MM.1S (cell line): Measurements from ENCODE around the gene KIFAP3.

Source experiments
- DNase-seq: peaks from one replicate; pipeline ENCODE4 v3.0.0-alpha.2; 2015
- H2AFZ ChIP-seq: fragments of 300-600 bp; sonication (generic); 2 replicates; pipeline ENCODE4 v1.6.0; 2016; ENCODE audit warnings: antibody characterized with exemption, low read length
- H3F3A ChIP-seq: fragments of 300-600 bp; sonication (generic); 2 replicates; pipeline ENCODE4 v1.6.1; 2016; ENCODE audit warnings: mild to moderate bottlenecking, antibody characterized with exemption, low read length, moderate library complexity, mixed read lengths; ENCODE audit not compliant: insufficient read depth
- H3K27ac ChIP-seq: fragments of 300-600 bp; sonication (generic); 2 replicates; pipeline ENCODE4 v1.5.1; 2016; ENCODE audit warnings: mild to moderate bottlenecking, low read length
- H3K27me3 ChIP-seq: fragments of 300-600 bp; sonication (generic); replicated peaks from 2 replicates; pipeline ENCODE4 v1.6.0; 2016; ENCODE audit warnings: low read length; ENCODE audit not compliant: insufficient read depth
- H3K36me3 ChIP-seq: fragments of 300-600 bp; sonication (generic); replicated peaks from 2 replicates; pipeline ENCODE4 v1.6.1; 2016; ENCODE audit warnings: mild to moderate bottlenecking, low read length, mixed read lengths; ENCODE audit not compliant: insufficient read depth
- H3K4me1 ChIP-seq: fragments of 300-600 bp; sonication (generic); 2 replicates; pipeline ENCODE4 v1.6.1; 2016; ENCODE audit warnings: low read length, mixed read lengths
- H3K4me2 ChIP-seq: fragments of 300-600 bp; sonication (generic); 2 replicates; pipeline ENCODE4 v1.6.0; 2016; ENCODE audit warnings: low read depth, low read length
- H3K4me3 ChIP-seq: fragments of 300-600 bp; sonication (generic); 2 replicates; pipeline ENCODE4 v1.5.1; 2016; ENCODE audit warnings: low read length, mixed read lengths
- H3K79me2 ChIP-seq: fragments of 300-600 bp; sonication (generic); 2 replicates; pipeline ENCODE4 v1.6.1; 2016; ENCODE audit warnings: mixed run types, low read length, mixed read lengths
- H3K9ac ChIP-seq: fragments of 300-600 bp; sonication (generic); 2 replicates; pipeline ENCODE4 v1.6.1; 2016; ENCODE audit warnings: low read length, mixed read lengths
- H3K9me2 ChIP-seq: fragments of 300-600 bp; sonication (generic); replicated peaks from 2 replicates; pipeline ENCODE4 v1.6.1; 2016; ENCODE audit warnings: mild to moderate bottlenecking, low read length, mixed read lengths; ENCODE audit not compliant: insufficient read depth
- H3K9me3 ChIP-seq: fragments of 300-600 bp; sonication (generic); replicated peaks from 2 replicates; pipeline ENCODE4 v1.6.1; 2016; ENCODE audit warnings: mild to moderate bottlenecking, low read length, mixed read lengths; ENCODE audit not compliant: insufficient read depth
- H4K20me1 ChIP-seq: fragments of 300-600 bp; sonication (generic); 2 replicates; pipeline ENCODE4 v1.6.1; 2016; ENCODE audit warnings: mild to moderate bottlenecking, low read length, moderate library complexity, mixed read lengths; ENCODE audit not compliant: insufficient read depth
- CTCF ChIP-seq: fragments of 300-600 bp; sonication (generic); IDR thresholded peaks from 2 replicates; pipeline ENCODE4 v1.5.1; 2016; ENCODE audit warnings: antibody characterized with exemption, low read length, mixed read lengths
- EZH2 ChIP-seq: fragments of 300-600 bp; sonication (generic); optimal IDR thresholded peaks from 2 replicates; pipeline ENCODE3; 2017; ENCODE audit warnings: low read depth, mild to moderate bottlenecking, antibody characterized with exemption, low read length, mixed read lengths
- EZH2phosphoT487 ChIP-seq: fragments of 300-600 bp; sonication (generic); IDR thresholded peaks from 2 replicates; pipeline ENCODE4 v1.6.1; 2018; ENCODE audit warnings: antibody characterized with exemption, low read length

The KIFAP3 gene

GRCh38 chr1:169894424-169895145, 179.9 kb downstream of the KIFAP3 start:
- peak overlapping the region; percentile 75 for H3K4me2 ChIP-seq
- peaks cover 38% of the 10 kb centered on the region for H3K79me2 ChIP-seq
- no peak for DNase-seq
- no peaks in the 10 kb centered on the region for H4K20me1 ChIP-seq
- H2AFZ ChIP-seq, result peak overlapping the region; percentile 65
- 0 out of 2 replicates have a peak, but pooled peaks cover 6% of the 10 kb centered on the region for H3F3A ChIP-seq
- H3K9ac ChIP-seq, result peak overlapping the region; percentile 89
- H3K9me3 ChIP-seq, result no peaks in the 10 kb centered on the region
- no peaks in the 10 kb centered on the region for H3K36me3 ChIP-seq
- no peaks in the 10 kb centered on the region for H3K27me3 ChIP-seq
- peaks cover 25% of the 10 kb centered on the region for H3K4me1 ChIP-seq
- H3K9me2 ChIP-seq, result no peaks in the 10 kb centered on the region
- peak overlapping the region; percentile 79; the same call in 1 of the 2 replicates for H3K27ac ChIP-seq
- TF ChIP-seq EZH2, result no peak
- TF ChIP-seq EZH2phosphoT487, result no peak
- TF ChIP-seq CTCF, result no peak
- H3K4me3 ChIP-seq, result peak overlapping the region; percentile 92

- Histone ChIP-seq H3K36me3 (no peaks in the 10 kb centered on the region), H3K9me3 (no peaks in the 10 kb centered on the region), H3K27me3 (no peaks in the 10 kb centered on the region), H4K20me1 (no peaks in the 10 kb centered on the region), H3K4me1 (peaks cover 25% of the 10 kb centered on the region), H3K4me3 (peak within 1 kb of the TSS; percentile 92), H3K9me2 (no peaks in the 10 kb centered on the region), H3K4me2 (peak within 1 kb of the TSS; percentile 75), H3K9ac (peak within 1 kb of the TSS; percentile 89), H2AFZ (peak within 1 kb of the TSS; percentile 75), H3K27ac (peak within 1 kb of the TSS; percentile 79), H3F3A (0 out of 2 replicates have a peak, but pooled peaks cover 6% of the 10 kb centered on the region), H3K79me2 (peaks cover 45% of the 10 kb centered on the region)
- no peak for TF ChIP-seq EZH2phosphoT487
- TF ChIP-seq EZH2, result no peak
- no peak for TF ChIP-seq CTCF
- peak; percentile 99 for DNase-seq
Measured at GRCh38 chr1:169893645-169894423, 180.7 kb downstream of the KIFAP3 start, which contains the start of gene SCYL3. TSS of gene SCYL3 (minus strand) at chr1:169893896. CDS start at chr1:169888840, 5,056 bp downstream.

- H3K9me3 ChIP-seq, result no peaks in the 10 kb centered on the region
- H3K27ac ChIP-seq, result peak overlapping the region; percentile 79; the same call in 1 of the 2 replicates
- DNase-seq, result peak; percentile 38
Measured at GRCh38 chr1:169892927-169893644, 181.4 kb downstream of the KIFAP3 start.

More at GRCh38 chr1:169892927-169893644, 181.4 kb downstream of the KIFAP3 start:
- peak overlapping the region; percentile 92 for H3K4me3 ChIP-seq
- peaks cover 25% of the 10 kb centered on the region for H3K4me1 ChIP-seq
- H3K9me2 ChIP-seq, result no peaks in the 10 kb centered on the region
- H3K9ac ChIP-seq, result peak overlapping the region; percentile 89
- H3K36me3 ChIP-seq, result 0 out of 2 replicates have a peak, but pooled peaks cover 5% of the 10 kb centered on the region
- H3K4me2 ChIP-seq, result peak overlapping the region; percentile 71
- H3F3A ChIP-seq, result 0 out of 2 replicates have a peak, but pooled peaks cover 6% of the 10 kb centered on the region
- TF ChIP-seq CTCF, result no peak
- no peak for TF ChIP-seq EZH2phosphoT487
- no peak for TF ChIP-seq EZH2
- H2AFZ ChIP-seq, result peak overlapping the region; percentile 73
- H4K20me1 ChIP-seq, result no peaks in the 10 kb centered on the region
- peaks cover 53% of the 10 kb centered on the region for H3K79me2 ChIP-seq
- H3K27me3 ChIP-seq, result no peaks in the 10 kb centered on the region
